ENCODE measurements around the gene SV2A. TPM values are rescaled to one million over a fixed set of nuclear protein-coding genes. Genes with fewer than 3 reads are reported as not detected.

SV2A gene, protein sequence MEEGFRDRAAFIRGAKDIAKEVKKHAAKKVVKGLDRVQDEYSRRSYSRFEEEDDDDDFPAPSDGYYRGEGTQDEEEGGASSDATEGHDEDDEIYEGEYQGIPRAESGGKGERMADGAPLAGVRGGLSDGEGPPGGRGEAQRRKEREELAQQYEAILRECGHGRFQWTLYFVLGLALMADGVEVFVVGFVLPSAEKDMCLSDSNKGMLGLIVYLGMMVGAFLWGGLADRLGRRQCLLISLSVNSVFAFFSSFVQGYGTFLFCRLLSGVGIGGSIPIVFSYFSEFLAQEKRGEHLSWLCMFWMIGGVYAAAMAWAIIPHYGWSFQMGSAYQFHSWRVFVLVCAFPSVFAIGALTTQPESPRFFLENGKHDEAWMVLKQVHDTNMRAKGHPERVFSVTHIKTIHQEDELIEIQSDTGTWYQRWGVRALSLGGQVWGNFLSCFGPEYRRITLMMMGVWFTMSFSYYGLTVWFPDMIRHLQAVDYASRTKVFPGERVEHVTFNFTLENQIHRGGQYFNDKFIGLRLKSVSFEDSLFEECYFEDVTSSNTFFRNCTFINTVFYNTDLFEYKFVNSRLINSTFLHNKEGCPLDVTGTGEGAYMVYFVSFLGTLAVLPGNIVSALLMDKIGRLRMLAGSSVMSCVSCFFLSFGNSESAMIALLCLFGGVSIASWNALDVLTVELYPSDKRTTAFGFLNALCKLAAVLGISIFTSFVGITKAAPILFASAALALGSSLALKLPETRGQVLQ
- 0.26 and 1.1 TPM in 2 replicates for total RNA-seq

DNA sequence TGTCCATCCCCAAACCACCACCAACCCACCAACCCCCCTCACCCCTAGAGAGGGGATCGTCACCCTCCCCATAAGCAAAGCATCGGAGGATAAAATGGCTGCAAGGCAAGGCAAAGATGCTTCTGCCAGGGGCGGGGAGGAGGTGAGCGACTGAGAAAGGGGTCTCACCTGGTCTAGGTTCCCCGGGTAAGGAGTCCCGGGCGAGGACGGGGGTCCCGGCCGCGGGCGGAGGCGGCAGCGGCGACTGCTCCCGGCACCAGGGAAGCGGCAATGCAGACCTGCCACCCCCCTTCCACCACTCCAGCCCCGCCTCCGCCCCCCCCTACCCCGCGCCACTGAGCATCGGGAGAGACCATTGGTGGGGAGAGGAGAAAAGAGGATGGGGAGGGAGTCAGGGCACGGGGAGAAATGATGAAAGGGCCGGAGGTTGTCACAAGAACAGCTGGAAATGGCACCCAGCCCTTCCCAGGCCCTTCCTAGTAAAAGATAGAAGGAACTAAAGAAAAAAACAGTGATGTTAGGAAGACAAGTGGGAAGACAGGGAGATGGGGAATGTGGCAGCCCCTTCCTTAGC lies at the start of gene SV2A:
Gene SV2A, minus strand, starts transcription at position 274 of the 574 bp plus-strand sequence. CDS start 4,004 bp downstream, outside the sequence.
- TF ChIP-seq, protein P1, sequence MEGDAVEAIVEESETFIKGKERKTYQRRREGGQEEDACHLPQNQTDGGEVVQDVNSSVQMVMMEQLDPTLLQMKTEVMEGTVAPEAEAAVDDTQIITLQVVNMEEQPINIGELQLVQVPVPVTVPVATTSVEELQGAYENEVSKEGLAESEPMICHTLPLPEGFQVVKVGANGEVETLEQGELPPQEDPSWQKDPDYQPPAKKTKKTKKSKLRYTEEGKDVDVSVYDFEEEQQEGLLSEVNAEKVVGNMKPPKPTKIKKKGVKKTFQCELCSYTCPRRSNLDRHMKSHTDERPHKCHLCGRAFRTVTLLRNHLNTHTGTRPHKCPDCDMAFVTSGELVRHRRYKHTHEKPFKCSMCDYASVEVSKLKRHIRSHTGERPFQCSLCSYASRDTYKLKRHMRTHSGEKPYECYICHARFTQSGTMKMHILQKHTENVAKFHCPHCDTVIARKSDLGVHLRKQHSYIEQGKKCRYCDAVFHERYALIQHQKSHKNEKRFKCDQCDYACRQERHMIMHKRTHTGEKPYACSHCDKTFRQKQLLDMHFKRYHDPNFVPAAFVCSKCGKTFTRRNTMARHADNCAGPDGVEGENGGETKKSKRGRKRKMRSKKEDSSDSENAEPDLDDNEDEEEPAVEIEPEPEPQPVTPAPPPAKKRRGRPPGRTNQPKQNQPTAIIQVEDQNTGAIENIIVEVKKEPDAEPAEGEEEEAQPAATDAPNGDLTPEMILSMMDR (IDR thresholded peaks at IDR 0.05; ENCODE audit: insufficient read depth, low read length, severe bottlenecking), result no peak
- H3K36me3 ChIP-seq (ENCODE audit: control insufficient read depth, insufficient read depth, low read length), result no peaks in the 10 kb centered on the region
- peaks cover 4% of the 10 kb centered on the region for H3K27me3 ChIP-seq (ENCODE audit: control insufficient read depth, insufficient read depth, low read length)
- peak within 1 kb of the TSS; percentile 10 for H3K4me3 ChIP-seq (ENCODE audit: low read depth, low read length)
- no peak for DNase-seq (ENCODE audit: low read depth)
- FAIRE-seq, result no peak

DNA sequence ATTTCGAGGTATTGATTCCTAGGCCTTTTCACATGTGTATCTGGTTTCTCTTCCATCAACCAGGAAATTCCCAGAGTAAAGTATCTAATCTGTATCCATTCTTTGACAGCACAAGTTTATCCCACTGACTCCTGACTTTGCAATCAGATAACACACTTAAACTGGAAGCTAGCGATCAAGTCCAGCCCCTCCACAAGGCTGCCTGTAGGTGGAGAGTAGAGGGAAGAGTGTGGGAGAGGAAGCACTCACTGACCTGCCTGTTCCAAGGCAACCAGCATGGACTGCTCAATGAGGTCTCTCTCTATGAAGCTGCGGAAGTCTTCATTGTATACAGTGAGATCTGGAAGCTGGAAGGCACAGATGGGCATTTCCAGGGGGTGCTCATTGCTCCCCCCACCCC lies 49.4 kb upstream of the SV2A start:
- DNase-seq (ENCODE audit: low read depth), result no peak
- no peak for FAIRE-seq
- H3K36me3 ChIP-seq (ENCODE audit: control insufficient read depth, insufficient read depth, low read length), result peaks cover 17% of the 10 kb centered on the region
- TF ChIP-seq, protein P1 (IDR thresholded peaks at IDR 0.05; ENCODE audit: insufficient read depth, low read length, severe bottlenecking), result no peak
- no peaks in the 10 kb centered on the region for H3K27me3 ChIP-seq (ENCODE audit: control insufficient read depth, insufficient read depth, low read length)
- no peak overlapping the region for H3K4me3 ChIP-seq (ENCODE audit: low read depth, low read length)

DNA sequence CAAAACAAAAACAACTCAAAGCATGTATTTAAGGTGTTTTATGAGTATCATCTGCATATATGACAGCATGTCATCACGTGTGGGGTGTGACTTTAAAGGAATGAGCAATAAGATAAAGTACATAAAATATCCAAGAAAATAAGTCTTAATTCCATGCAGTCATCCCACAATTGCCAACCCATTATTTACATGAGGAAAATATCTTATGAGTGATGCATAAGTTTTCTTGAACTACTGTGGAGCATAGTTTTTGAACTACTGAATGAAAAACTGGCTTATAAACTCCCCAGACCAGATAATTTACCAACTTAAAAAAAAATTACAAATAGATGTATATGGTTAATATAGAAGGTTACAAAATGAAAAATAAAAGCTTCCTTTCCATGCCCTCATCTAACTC lies 48.8 kb upstream of the SV2A start:
- Histone ChIP-seq H3K27me3 (ENCODE audit: control insufficient read depth, insufficient read depth, low read length) (no peaks in the 10 kb centered on the region), H3K4me3 (ENCODE audit: low read depth, low read length) (no peak overlapping the region), H3K36me3 (ENCODE audit: control insufficient read depth, insufficient read depth, low read length) (peaks cover 17% of the 10 kb centered on the region)
- DNase-seq (ENCODE audit: low read depth), result no peak
- TF ChIP-seq, protein P1 (IDR thresholded peaks at IDR 0.05; ENCODE audit: insufficient read depth, low read length, severe bottlenecking), result no peak
- FAIRE-seq, result no peak

DNA sequence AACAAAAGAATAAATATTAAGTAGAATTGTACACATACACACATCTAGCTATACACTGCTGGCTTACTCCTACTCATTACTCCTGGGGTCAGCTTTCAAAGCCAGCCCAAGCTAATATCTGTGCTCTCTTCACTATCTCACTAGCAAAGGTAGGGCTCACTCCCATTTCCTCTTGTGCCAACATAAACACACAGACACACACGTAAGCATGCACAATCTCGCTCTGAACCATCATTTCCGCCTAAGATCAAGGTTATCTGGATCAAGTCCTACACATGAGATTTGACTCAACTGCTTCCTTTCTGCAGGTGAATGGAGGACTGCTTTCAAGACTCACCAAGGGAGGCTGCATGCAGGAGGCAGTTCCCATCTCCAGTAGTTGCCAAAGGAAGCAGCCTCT lies 47.8 kb upstream of the SV2A start:
- DNase-seq (ENCODE audit: low read depth), result peak; percentile 70
- Histone ChIP-seq H3K4me3 (ENCODE audit: low read depth, low read length) (no peak overlapping the region), H3K27me3 (ENCODE audit: control insufficient read depth, insufficient read depth, low read length) (no peaks in the 10 kb centered on the region), H3K36me3 (ENCODE audit: control insufficient read depth, insufficient read depth, low read length) (peaks cover 15% of the 10 kb centered on the region)
- no peak for FAIRE-seq
- TF ChIP-seq, protein P1 (IDR thresholded peaks at IDR 0.05; ENCODE audit: insufficient read depth, low read length, severe bottlenecking), result no peak

DNA sequence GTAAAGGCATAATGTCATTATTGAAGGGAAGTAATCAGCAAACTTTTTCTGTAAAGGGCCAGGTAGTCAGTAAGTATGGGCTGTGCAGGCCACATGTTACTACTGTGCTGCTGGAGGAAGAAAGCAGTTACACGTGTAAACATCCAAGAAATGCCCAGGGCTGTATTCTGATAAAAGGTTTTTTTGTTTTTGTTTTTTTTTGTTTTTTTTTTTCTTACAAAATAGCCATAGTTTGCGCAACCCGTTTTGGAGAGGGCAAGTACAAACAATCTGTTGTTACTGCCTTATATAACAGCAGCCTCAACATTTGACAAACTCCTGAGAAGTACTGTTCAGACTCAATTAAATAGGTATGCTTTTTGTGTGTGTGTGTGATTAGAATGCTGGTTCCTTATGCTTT lies 45.7 kb upstream of the SV2A start:
- no peaks in the 10 kb centered on the region for H3K27me3 ChIP-seq (ENCODE audit: control insufficient read depth, insufficient read depth, low read length)
- DNase-seq (ENCODE audit: low read depth), result peak; percentile 17
- no peak for FAIRE-seq
- TF ChIP-seq, protein P1 (IDR thresholded peaks at IDR 0.05; ENCODE audit: insufficient read depth, low read length, severe bottlenecking), result no peak
- peaks cover 19% of the 10 kb centered on the region for H3K36me3 ChIP-seq (ENCODE audit: control insufficient read depth, insufficient read depth, low read length)
- no peak overlapping the region for H3K4me3 ChIP-seq (ENCODE audit: low read depth, low read length)
